NCI-H1694 treated with DMSO at 0.1 percent for 48 hours (cell line): ENCODE data around the gene GLP1R.

Experiments
- DNase-seq: peaks from one replicate; lab custom pipeline; 2025; lab: John Stamatoyannopoulos, UW

The GLP1R gene

GRCh38 chr6:39044181-39044580 lies 4.4 kb upstream of the GLP1R start:
- DNase-seq = no peak

- no peak for DNase-seq
Observed at GRCh38 chr6:39047434-39048327, 900 bp upstream of the GLP1R start.

DNA sequence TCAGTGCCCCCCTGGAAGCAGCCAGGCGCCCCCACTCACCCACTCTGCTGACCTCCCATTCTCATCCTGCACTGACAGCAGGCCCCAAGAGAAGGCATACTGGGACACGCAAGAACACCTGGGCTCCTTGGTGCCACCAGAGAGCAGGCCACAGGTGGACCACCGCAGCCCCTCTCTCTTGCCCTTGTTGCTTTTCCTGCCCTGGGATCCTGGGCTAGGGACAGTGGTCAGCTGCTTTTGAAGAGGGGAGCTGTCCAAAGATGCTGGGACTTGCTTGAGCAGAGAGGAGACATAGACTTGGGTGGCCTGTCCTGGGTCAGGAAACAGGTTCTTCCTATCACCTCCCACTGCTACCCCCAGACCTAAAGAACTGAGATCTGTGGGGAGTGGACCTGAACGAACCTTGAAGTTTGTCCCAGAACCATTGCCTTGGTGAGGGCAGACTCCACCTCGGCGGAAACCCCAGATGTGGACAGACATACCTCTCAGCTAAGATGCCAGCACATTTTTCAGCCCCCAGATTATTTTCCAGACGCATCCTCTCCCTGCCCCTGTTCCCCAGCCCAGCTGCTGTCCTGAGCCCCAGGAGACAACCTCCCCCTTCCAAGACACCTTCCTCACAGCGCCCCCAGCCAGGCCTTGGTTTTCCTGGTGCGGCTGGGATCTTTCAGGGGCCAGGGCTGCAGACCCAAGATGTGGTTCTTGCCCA lies 1.1 kb downstream of the GLP1R start:
- no peak for DNase-seq

GRCh38 chr6:39050453-39051112 lies 2.0 kb downstream of the GLP1R start:
- no peak for DNase-seq

DNA sequence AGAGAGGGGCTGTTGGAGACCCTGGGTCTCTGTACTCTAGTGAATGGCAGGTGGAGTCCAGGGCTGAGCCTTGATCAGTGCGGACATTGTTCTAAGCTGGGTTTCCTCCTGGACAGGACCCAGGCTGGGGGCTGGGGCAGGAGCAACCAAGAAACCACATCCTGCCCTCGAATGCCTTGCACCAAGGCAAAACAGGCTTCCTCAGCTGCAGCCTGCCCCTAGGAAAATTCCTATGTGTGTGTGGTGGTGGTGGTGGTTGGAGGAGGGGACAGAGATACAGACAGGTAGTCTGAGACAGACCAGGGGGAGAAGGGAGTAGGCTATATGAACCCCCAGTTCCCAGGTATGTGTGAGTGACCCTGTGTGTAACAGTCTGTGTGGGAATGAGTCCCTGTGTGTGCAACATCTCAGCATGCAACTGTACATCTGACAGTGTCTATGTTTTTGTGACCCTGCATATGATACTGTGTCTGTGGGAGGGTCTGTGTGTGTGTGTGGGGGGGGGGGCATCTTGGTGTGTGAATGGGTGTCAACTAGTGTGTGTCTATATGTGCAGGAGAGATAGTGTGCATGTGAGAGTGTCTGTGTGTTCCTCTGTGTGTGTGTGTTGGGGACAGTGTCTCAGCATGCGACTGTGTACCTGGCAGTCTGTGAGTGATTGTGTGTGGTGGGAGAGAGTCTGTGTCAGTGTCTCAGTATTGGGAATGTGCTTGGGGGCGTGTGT lies 3.0 kb downstream of the GLP1R start:
- DNase-seq = no peak

GRCh38 chr6:39053016-39053624 lies 4.5 kb downstream of the GLP1R start:
- DNase-seq = no peak

- DNase-seq = no peak
Observed at GRCh38 chr6:39053854-39054576, 5.4 kb downstream of the GLP1R start.

GRCh38 chr6:39054577-39055142 lies 6.1 kb downstream of the GLP1R start:
- DNase-seq = no peak

GRCh38 chr6:39055661-39056060 lies 7.1 kb downstream of the GLP1R start:
- no peak for DNase-seq

GRCh38 chr6:39056191-39056590 lies 7.6 kb downstream of the GLP1R start:
- no peak for DNase-seq

- DNase-seq = no peak
Observed at GRCh38 chr6:39056681-39057080, 8.1 kb downstream of the GLP1R start.

GRCh38 chr6:39057251-39058155 lies 8.9 kb downstream of the GLP1R start:
- DNase-seq = no peak

- DNase-seq = no peak
Observed at GRCh38 chr6:39058471-39059147, 10.0 kb downstream of the GLP1R start.

DNA sequence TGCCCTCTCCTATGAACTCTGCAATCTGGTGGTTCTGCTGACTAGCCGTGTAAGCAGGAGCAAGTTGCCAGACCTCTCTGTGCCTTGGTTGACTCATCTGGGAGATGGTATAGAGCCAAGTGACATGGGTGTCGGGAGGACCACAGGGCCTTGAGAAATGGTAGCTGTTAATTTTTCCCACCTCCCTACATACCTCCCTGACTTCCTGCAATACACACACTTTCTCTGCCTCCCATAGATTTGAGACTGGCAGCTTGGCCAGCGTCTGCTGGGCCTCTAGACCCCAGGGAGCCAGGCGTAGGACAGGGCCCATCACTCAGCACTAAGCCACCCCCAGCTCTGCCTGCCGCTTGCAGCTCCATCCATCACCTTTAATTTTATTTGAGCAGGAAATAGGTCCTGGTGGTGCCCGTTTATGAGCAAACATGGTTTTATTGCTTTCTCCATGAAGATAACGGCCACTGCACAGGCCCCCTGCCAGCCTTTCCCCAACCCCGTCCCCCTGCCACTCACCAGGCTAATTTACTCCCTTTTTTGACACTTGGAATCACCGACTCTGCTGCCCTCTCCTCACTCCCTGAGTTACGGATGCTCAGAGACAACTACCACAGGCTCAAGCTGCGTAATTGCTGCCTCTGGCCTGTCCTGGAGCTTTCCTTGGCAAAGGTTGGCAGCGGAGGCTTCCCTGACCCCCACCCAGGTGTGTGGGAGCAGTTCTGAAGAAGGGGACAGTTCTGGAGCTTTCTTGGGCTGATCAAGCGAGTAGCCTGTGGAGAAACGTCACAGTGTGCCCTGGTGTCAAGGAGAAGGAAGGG lies 11.1 kb downstream of the GLP1R start:
- DNase-seq = no peak

GRCh38 chr6:39060467-39061160 lies 12.0 kb downstream of the GLP1R start:
- no peak for DNase-seq

GRCh38 chr6:39061182-39061581 lies 12.6 kb downstream of the GLP1R start:
- no peak for DNase-seq

DNA sequence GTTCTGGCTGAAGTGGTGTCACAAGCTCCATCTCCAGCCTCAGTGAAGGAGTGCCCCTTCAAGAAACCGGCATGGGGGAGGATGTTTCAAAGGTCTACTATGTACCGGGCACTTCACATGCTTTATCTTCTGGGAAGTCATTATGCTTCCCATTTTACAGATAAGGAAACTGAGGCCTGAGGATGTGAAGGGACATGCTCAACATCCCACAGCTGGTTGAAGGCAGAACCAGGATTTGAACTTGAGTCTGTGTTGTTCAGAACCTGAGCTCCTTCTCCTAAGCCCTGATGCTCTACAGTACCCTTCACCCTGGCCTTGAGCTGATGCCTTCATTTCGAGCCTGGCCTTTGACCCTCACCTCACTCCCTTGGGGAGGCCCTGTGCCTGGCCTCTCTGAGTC lies 13.0 kb downstream of the GLP1R start:
- no peak for DNase-seq
